AG04450 (cell line): ENCODE measurements around the gene AUNIP. TPM values are rescaled to one million over a fixed set of nuclear protein-coding genes. Genes with fewer than 3 reads are reported as not detected.

Experiments used
- CTCF ChIA-PET: fragments of 300-600, 350-600 bp; formaldehyde crosslinking; extraction: SDS; loops from one replicate; lab custom pipeline; 2022; ENCODE audit warnings: antibody characterized with exemption, inconsistent platforms; lab: Charles Lee
- POLR2A ChIA-PET: fragments of 350-600 bp; formaldehyde crosslinking; extraction: SDS; loops from one replicate; lab custom pipeline; 2021; ENCODE audit warnings: antibody characterized with exemption, inconsistent platforms; lab: Yijun Ruan, JAX
- DNase-seq: peaks from one replicate; pipeline ENCODE4 v3.0.0-alpha.2; 2011; ENCODE audit warnings: low read depth, low spot score
- H3K27ac ChIP-seq: one replicate; pipeline ENCODE4 v1.5.1; 2012; ENCODE audit warnings: low read depth, low read length, control low read depth
- H3K27me3 ChIP-seq: one replicate; pipeline ENCODE4 v1.6.0; 2012; ENCODE audit warnings: low read length; ENCODE audit not compliant: control insufficient read depth, insufficient read depth
- H3K4me3 ChIP-seq: 2 replicates; pipeline ENCODE4 v1.5.1; 2011; ENCODE audit warnings: mild to moderate bottlenecking, low read depth, low read length, control low read depth
- H3K9me3 ChIP-seq: 2 replicates; pipeline ENCODE4 v1.5.1; 2012; ENCODE audit warnings: low read length; ENCODE audit not compliant: control insufficient read depth, insufficient read depth
- polyA plus RNA-seq: library from polyadenylated mRNA; depleted of rRNA; stranded (reverse); fragments of >200 nt; gene quantifications from 2 replicates; pipeline ENCODE4 v1.2.3, GENCODE V29; 2011; rRNA removed
- small RNA-seq: library from RNA; depleted of rRNA; stranded (forward); fragments of <200 nt; gene quantifications from one replicate; pipeline ENCODE3, GENCODE V24; 2012; ENCODE audit warnings: low read depth; ENCODE audit not compliant: insufficient read length
- TF ChIP-seq, protein P1 (sequence below): IDR thresholded peaks from 2 replicates; pipeline ENCODE4 v1.5.1; 2011; ENCODE audit warnings: low read depth, low read length, control low read depth, inconsistent platforms

AUNIP gene
- polyA plus RNA-seq, 1 experiment = 0.97 TPM

DNA sequence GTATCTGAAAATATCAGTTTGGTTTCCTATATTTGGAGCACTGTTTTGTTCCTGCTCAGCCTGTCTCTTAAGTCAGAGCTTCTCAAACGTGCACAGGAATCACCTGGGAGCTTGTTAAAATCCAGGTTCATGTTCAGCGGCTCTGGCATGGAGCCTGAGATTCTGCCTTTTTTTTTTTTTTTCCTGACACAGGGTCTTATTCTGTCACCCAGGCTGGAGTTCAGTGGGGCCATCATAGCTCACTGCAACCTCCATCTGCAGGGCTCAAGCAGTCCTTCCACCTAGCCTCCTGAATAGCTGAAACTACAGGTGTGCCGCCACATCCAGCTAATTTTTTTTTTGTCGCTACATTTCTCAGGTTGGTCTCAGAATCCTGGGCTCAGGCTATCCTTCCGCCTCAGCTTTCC lies 71.5 kb downstream of the AUNIP start:
- Histone ChIP-seq H3K9me3 (no peaks in the 10 kb centered on the region), H3K27me3 (no peaks in the 10 kb centered on the region), H3K4me3 (no peak overlapping the region), H3K27ac (no peak overlapping the region)
- ChIA-PET CTCF (interaction anchor here (1.4 to 1.9 kb wide), 2 partner anchors 10 to 179 kb away, joined by 6 to 10 read pairs; no protein-coding TSS in a partner anchor), POLR2A (interaction anchor here (0.6 to 0.7 kb wide), 2 partner anchors 28 to 60 kb away, joined by 4 read pairs; no protein-coding TSS in a partner anchor)
- TF ChIP-seq, protein P1, sequence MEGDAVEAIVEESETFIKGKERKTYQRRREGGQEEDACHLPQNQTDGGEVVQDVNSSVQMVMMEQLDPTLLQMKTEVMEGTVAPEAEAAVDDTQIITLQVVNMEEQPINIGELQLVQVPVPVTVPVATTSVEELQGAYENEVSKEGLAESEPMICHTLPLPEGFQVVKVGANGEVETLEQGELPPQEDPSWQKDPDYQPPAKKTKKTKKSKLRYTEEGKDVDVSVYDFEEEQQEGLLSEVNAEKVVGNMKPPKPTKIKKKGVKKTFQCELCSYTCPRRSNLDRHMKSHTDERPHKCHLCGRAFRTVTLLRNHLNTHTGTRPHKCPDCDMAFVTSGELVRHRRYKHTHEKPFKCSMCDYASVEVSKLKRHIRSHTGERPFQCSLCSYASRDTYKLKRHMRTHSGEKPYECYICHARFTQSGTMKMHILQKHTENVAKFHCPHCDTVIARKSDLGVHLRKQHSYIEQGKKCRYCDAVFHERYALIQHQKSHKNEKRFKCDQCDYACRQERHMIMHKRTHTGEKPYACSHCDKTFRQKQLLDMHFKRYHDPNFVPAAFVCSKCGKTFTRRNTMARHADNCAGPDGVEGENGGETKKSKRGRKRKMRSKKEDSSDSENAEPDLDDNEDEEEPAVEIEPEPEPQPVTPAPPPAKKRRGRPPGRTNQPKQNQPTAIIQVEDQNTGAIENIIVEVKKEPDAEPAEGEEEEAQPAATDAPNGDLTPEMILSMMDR = no peak
- DNase-seq = no peak

DNA sequence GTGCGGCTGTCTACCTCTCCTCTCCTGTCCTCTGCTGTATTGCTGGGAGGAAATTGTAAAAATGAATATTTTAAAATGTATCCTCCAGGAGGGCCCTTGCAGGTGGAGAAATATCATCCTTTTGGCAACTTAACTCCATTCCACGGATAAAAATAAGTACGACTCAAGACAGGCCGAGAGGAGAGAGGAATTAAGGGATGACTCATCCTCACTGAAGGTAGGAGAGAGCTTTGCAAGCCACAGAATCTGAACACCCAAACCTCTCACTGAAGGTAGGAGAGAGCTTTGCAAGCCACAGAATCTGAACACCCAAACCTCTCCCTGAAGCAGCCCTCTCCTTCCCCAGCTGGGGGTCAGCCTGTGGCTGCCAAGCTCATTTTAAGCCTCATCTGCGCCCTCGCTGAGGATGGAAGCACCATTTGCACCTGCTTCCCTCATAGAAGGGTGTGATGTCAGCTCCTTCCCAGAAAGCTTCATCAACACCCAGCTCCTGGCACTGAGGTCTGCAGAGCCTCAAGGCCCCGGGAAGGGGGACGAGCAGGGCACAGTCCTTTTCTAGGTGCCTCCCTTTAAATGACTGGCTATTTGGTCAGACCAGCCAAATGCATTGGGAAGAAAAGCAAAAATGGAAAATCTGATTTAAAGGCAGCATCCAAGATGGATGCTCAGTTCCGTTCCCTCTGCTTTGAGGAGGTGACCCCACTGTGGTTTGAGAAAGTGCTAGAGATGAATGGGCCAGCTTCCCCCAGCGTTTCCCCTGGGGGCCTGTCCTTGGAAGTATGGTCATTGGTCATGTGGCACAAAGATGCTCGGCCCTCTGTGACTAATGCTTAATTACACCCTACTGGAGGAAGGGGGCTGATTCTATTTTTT lies 72.1 kb downstream of the AUNIP start:
- ChIA-PET CTCF (interaction anchor here (1.4 to 1.9 kb wide), 2 partner anchors 11 to 179 kb away, joined by 6 to 10 read pairs; no protein-coding TSS in a partner anchor), POLR2A (interaction anchor here (0.6 to 0.7 kb wide), 2 partner anchors 29 to 60 kb away, joined by 4 read pairs; no protein-coding TSS in a partner anchor)
- TF ChIP-seq, protein P1 = no peak
- H3K9me3 ChIP-seq = no peaks in the 10 kb centered on the region
- no peaks in the 10 kb centered on the region for H3K27me3 ChIP-seq
- no peak overlapping the region for H3K27ac ChIP-seq
- no peak overlapping the region for H3K4me3 ChIP-seq
- DNase-seq = no peak

DNA sequence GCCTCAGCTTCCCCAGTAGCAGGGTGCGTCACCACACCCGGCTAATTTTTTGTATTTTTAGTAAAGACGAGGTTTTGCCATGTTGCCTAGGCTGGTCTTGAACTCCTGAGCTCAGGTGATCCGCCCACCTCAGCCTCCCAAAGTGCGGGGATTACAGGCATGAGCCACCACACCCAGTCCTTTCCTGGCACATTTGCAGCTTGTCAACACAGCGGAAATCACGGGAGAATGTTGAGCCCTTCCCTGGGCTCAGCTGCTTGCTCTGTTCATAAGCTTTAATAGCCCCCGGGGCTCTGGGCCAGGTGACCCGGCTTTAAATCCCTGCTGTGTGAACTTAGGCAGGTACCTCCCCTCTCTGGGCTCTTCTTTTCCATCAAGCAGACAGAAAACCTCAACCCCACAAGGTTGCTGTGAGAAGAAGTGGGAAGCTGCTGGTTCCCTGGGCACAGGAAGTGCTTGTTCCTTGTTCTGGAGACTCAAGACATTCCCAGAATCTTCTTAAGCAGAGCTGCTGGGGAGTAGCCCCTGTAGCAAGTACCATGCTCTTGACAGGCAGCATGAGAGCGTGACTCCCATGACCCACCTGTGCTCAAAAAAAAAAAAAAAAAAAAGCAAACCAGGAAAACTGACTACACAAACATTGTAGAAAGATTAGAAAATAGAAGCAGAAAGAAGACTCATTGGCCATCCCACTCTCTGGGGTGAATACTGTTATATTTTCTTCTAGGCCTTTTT lies 73.8 kb downstream of the AUNIP start:
- DNase-seq = no peak
- TF ChIP-seq, protein P1 = no peak
- POLR2A ChIA-PET = no interaction called here
- CTCF ChIA-PET = interaction anchor here (0.7 to 1.1 kb wide), 2 partner anchors 12 to 309 kb away, joined by 3 read pairs; no protein-coding TSS in a partner anchor
- Histone ChIP-seq H3K27me3 (no peaks in the 10 kb centered on the region), H3K9me3 (no peaks in the 10 kb centered on the region), H3K4me3 (no peak overlapping the region), H3K27ac (no peak overlapping the region)

DNA sequence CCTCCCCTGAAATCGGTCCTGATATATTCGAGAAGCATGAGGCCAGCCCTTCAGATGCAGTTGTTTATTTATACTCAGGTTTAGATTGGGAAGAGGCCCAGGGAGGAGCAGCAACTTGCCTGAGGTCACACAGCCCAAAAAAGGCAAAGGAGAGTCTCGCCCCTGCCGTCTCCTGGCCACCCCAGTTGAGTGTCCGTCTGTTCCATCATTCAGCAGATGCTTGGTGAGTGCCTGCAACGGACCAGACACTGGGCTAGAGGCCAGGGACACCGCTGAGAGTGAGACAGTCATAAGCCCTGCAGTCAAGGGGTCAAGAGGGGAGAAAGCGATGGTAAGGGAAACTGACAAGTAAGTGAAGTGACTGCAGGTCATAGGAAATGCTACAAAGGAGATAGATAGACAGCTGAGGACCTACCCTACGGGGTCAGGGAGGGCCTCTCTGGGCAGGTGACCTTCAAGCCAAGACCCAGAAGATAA lies 74.6 kb downstream of the AUNIP start:
- H3K9me3 ChIP-seq = no peaks in the 10 kb centered on the region
- POLR2A ChIA-PET = no interaction called here
- DNase-seq = no peak
- CTCF ChIA-PET = interaction anchor here (0.7 to 1.1 kb wide), 2 partner anchors 13 to 308 kb away, joined by 3 read pairs; no protein-coding TSS in a partner anchor
- TF ChIP-seq, protein P1 = no peak
- no peak overlapping the region for H3K27ac ChIP-seq
- no peak overlapping the region for H3K4me3 ChIP-seq
- H3K27me3 ChIP-seq = no peaks in the 10 kb centered on the region

Small RNAs within 50 kb of the gene (small RNA-seq; reads per million reads assigned to genes)
- gene AL033528.1 (not detected), gene RF00019 (not detected), gene SNRPFP2 (not detected)

Other genes with a start within 250 kb of the AUNIP start
- 16.9 TPM in 2 replicates for gene MAN1C1, start 242.7 kb downstream of the AUNIP start, polyA plus RNA-seq
- gene SELENON, start 59.3 kb downstream of the AUNIP start, polyA plus RNA-seq = 36.3 and 62.6 TPM in 2 replicates
- gene MTFR1L, start 39.5 kb downstream of the AUNIP start, polyA plus RNA-seq = 65.8 and 68.6 TPM in 2 replicates
- gene PAQR7, start 16.3 kb upstream of the AUNIP start, polyA plus RNA-seq = 10.7 and 11.9 TPM in 2 replicates
- gene STMN1, start 47.0 kb upstream of the AUNIP start, polyA plus RNA-seq = 154 and 176 TPM in 2 replicates
- 9.3 and 11.8 TPM in 2 replicates for gene PAFAH2, start 138.6 kb upstream of the AUNIP start, polyA plus RNA-seq
- gene EXTL1, start 162.3 kb upstream of the AUNIP start, polyA plus RNA-seq = 1.3 and 1.8 TPM in 2 replicates
- gene SLC30A2, start 186.7 kb upstream of the AUNIP start, polyA plus RNA-seq = not detected in 2 replicates
- gene TRIM63, start 208.2 kb upstream of the AUNIP start, polyA plus RNA-seq = not detected in 2 replicates